Fibroblast of skin of scalp (primary cell): ENCODE measurements around the gene FRMD4A.
"Not testable (repeated sequence)": the region's sequence is repeated elsewhere in the genome, so short reads cannot be mapped to it uniquely, and the experiment has no call there.

Source experiments
- DNase-seq: peaks from one replicate; pipeline ENCODE4 v3.0.0-alpha.2; 2013

The FRMD4A gene

GRCh38 chr10:14042051-14042450 is 288.7 kb downstream of the FRMD4A start:
- not testable (repeated sequence) for DNase-seq

GRCh38 chr10:14040787-14041631 is 289.7 kb downstream of the FRMD4A start:
- peak; percentile 21 for DNase-seq

GRCh38 chr10:14039968-14040668 is 290.6 kb downstream of the FRMD4A start:
- peak; percentile 88 for DNase-seq

GRCh38 chr10:14036233-14036632 is 294.5 kb downstream of the FRMD4A start:
- no peak for DNase-seq

GRCh38 chr10:14035506-14035905 is 295.2 kb downstream of the FRMD4A start:
- no peak for DNase-seq

- DNase-seq = no peak
Measured at GRCh38 chr10:14032406-14032998, 298.2 kb downstream of the FRMD4A start.

GRCh38 chr10:14026325-14026724 is 304.4 kb downstream of the FRMD4A start:
- DNase-seq = no peak

- no peak for DNase-seq
Measured at GRCh38 chr10:14025283-14026189, 305.2 kb downstream of the FRMD4A start.

- DNase-seq = no peak
Measured at GRCh38 chr10:14024329-14025202, 306.2 kb downstream of the FRMD4A start.

- no peak for DNase-seq
Measured at GRCh38 chr10:14023673-14024328, 306.9 kb downstream of the FRMD4A start.

GRCh38 chr10:14022954-14023672 is 307.6 kb downstream of the FRMD4A start:
- DNase-seq = no peak

- no peak for DNase-seq
Measured at GRCh38 chr10:14022052-14022451, 308.7 kb downstream of the FRMD4A start.

- DNase-seq = no peak
Measured at GRCh38 chr10:14020037-14020664, 310.6 kb downstream of the FRMD4A start.

- DNase-seq = peak; percentile 58
Measured at GRCh38 chr10:14017467-14017866, 313.3 kb downstream of the FRMD4A start.

- DNase-seq = no peak
Measured at GRCh38 chr10:14016931-14017333, 313.8 kb downstream of the FRMD4A start.

- no peak for DNase-seq
Measured at GRCh38 chr10:14016011-14016536, 314.6 kb downstream of the FRMD4A start.

- DNase-seq = no peak
Measured at GRCh38 chr10:14014423-14014822, 316.3 kb downstream of the FRMD4A start.

GRCh38 chr10:14010769-14011574 is 319.8 kb downstream of the FRMD4A start:
- no peak for DNase-seq
